ENCODE data around the gene PAXIP1. TPM values are rescaled to one million over a fixed set of nuclear protein-coding genes. Genes with fewer than 3 reads are reported as not detected.

PAXIP1 gene
- total and polyA plus RNA-seq, 2 donors (not counting 3 experiments of a cell fraction or from before 2014, with no cell fraction given): 10.0 to 15.8 TPM

DNA sequence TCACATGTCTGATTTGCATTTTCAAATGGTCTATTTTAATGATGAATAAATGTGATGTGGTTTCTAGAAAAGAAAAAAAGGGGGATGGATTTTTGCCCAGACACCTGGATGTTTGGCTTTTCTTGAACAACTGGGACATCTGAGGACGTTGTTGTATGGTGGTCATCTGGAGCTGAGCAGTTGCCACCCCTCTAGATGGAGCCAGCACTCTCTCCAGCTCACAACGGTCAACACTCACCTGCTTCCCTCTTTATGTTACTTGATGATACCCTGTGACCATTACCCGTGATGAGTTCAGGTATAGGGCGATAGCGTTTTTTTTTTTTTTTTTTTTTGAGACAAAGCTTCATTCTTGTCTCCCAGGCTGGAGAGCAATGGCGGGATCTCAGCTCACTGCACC is 30.1 kb upstream of the PAXIP1 start:
- no peaks in the 10 kb centered on the region for H3K9me3 ChIP-seq (replicated peaks; ENCODE audit: control insufficient read depth, insufficient read depth, low read length)
- ChIA-PET CTCF (interaction anchor here (0.6 to 1.1 kb wide), 2 partner anchors 312 to 483 kb away, joined by 4 to 5 read pairs; no protein-coding TSS in a partner anchor), POLR2A (interaction anchor here (0.7 kb wide), 1 partner anchor 1506 kb away, joined by 6 read pairs; no protein-coding TSS in a partner anchor)
- no peak overlapping the region for H3K27ac ChIP-seq (ENCODE audit: insufficient read depth, low read depth, low read length)
- H3K4me2 ChIP-seq (ENCODE audit: insufficient read depth, low read length): no peak overlapping the region
- H2AFZ ChIP-seq (ENCODE audit: low read depth, low read length): no peak overlapping the region
- H3K79me2 ChIP-seq (ENCODE audit: control insufficient read depth, insufficient read depth, low read length): no peaks in the 10 kb centered on the region
- FAIRE-seq: no peak
- TF ChIP-seq, protein P1, sequence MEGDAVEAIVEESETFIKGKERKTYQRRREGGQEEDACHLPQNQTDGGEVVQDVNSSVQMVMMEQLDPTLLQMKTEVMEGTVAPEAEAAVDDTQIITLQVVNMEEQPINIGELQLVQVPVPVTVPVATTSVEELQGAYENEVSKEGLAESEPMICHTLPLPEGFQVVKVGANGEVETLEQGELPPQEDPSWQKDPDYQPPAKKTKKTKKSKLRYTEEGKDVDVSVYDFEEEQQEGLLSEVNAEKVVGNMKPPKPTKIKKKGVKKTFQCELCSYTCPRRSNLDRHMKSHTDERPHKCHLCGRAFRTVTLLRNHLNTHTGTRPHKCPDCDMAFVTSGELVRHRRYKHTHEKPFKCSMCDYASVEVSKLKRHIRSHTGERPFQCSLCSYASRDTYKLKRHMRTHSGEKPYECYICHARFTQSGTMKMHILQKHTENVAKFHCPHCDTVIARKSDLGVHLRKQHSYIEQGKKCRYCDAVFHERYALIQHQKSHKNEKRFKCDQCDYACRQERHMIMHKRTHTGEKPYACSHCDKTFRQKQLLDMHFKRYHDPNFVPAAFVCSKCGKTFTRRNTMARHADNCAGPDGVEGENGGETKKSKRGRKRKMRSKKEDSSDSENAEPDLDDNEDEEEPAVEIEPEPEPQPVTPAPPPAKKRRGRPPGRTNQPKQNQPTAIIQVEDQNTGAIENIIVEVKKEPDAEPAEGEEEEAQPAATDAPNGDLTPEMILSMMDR (IDR thresholded peaks at IDR 0.05; ENCODE audit: extremely low read depth in 1 of 2, insufficient read depth in 1 of 2, low read depth in 1 of 2, low read length in 2 of 2): no peak
- TF ChIP-seq JUN (IDR thresholded peaks at IDR 0.05; ENCODE audit: borderline replicate concordance, insufficient read depth, insufficient read length, low read depth): no peak
- no peaks in the 10 kb centered on the region for H3K27me3 ChIP-seq (ENCODE audit: control insufficient read depth in 2 of 2, insufficient read depth in 2 of 2, low read length in 2 of 2)
- H3K36me3 ChIP-seq (ENCODE audit: control insufficient read depth in 2 of 2, extremely low read depth in 1 of 2, insufficient read depth in 2 of 2, low read length in 2 of 2): no peaks in the 10 kb centered on the region
- H3K4me1 ChIP-seq (ENCODE audit: control insufficient read depth, extremely low read depth, insufficient read depth, low read length): no peaks in the 10 kb centered on the region
- no peak overlapping the region for H3K9ac ChIP-seq (replicated peaks; ENCODE audit: extremely low read depth, insufficient read depth, low read length)
- no peak for DNase-seq (ENCODE audit: low read depth, low spot score)
- no peaks in the 10 kb centered on the region for H3K9me1 ChIP-seq (replicated peaks; ENCODE audit: control insufficient read depth, extremely low read depth, insufficient read depth, low read length)
- dilution Hi-C loops (cut with MboI; ENCODE audit: extremely low pct_ligation_motif_present, low sequenced_read_pairs): no loop called here
- intact Hi-C loops (cut with micrococcal nuclease): no loop called here
- H3K4me3 ChIP-seq (replicated peaks in 1 of 3; ENCODE audit: insufficient read depth in 1 of 3, low read depth in 1 of 3, low read length in 3 of 3): no peak overlapping the region
- H4K20me1 ChIP-seq (replicated peaks; ENCODE audit: control insufficient read depth, extremely low read depth, insufficient read depth, low read length): no peaks in the 10 kb centered on the region
- BruUV-seq (replicated peaks): no TSS peak

DNA sequence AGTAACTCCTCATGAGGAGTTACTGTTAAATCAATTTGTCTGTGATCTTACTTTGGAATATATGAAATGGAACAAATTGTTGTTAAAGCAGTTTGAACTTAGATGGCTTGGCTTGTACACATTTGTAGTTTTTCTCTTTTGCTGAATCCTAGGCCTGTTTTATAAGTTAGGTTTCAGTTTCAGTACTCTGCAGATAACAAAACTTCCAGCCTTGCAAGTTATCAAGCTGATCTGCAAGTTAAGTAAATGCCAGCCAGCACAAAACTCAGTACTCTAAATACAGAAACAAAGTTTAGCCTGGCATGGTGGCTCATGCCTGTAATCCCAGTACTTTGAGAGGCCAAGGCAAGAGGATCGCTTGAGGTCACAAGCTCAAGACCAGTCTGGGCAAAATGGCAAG is 25.0 kb upstream of the PAXIP1 start:
- FAIRE-seq (no peak), DNase-seq (ENCODE audit: low read depth, low spot score) (no peak)
- CTCF ChIA-PET: interaction anchor here (1.8 kb wide), 1 partner anchor 17 kb away, joined by 5 read pairs; no protein-coding TSS in a partner anchor

More for the DNA sequence above, 25.0 kb upstream of the PAXIP1 start:
- H3K9ac ChIP-seq (replicated peaks; ENCODE audit: extremely low read depth, insufficient read depth, low read length): no peak overlapping the region
- H3K9me3 ChIP-seq (replicated peaks; ENCODE audit: control insufficient read depth, insufficient read depth, low read length): no peaks in the 10 kb centered on the region
- H3K27me3 ChIP-seq (ENCODE audit: control insufficient read depth in 2 of 2, insufficient read depth in 2 of 2, low read length in 2 of 2): no peaks in the 10 kb centered on the region
- no peaks in the 10 kb centered on the region for H3K4me1 ChIP-seq (ENCODE audit: control insufficient read depth, extremely low read depth, insufficient read depth, low read length)
- dilution Hi-C loops (cut with MboI; ENCODE audit: extremely low pct_ligation_motif_present, low sequenced_read_pairs): no loop called here
- no peak overlapping the region for H3K4me3 ChIP-seq (replicated peaks in 1 of 3; ENCODE audit: insufficient read depth in 1 of 3, low read depth in 1 of 3, low read length in 3 of 3)
- no peak overlapping the region for H3K4me2 ChIP-seq (ENCODE audit: insufficient read depth, low read length)
- no peaks in the 10 kb centered on the region for H3K9me1 ChIP-seq (replicated peaks; ENCODE audit: control insufficient read depth, extremely low read depth, insufficient read depth, low read length)
- no peaks in the 10 kb centered on the region for H4K20me1 ChIP-seq (replicated peaks; ENCODE audit: control insufficient read depth, extremely low read depth, insufficient read depth, low read length)
- no peak overlapping the region for H2AFZ ChIP-seq (ENCODE audit: low read depth, low read length)
- POLR2A ChIA-PET: no interaction called here
- TF ChIP-seq FOS (IDR thresholded peaks at IDR 0.05; ENCODE audit: borderline replicate concordance, insufficient read depth, low read length) (no peak), POLR2A (IDR thresholded peaks at IDR 0.05; ENCODE audit: low read depth, low read length) (no peak), JUN (IDR thresholded peaks at IDR 0.05; ENCODE audit: borderline replicate concordance, insufficient read depth, insufficient read length, low read depth) (no peak), GATA2 (IDR thresholded peaks at IDR 0.05; ENCODE audit: insufficient read depth, insufficient read length, low read depth, low read length) (no peak), EZH2 (IDR thresholded peaks at IDR 0.05; ENCODE audit: borderline replicate concordance, low read depth, low read length, severe bottlenecking) (no peak)
- TF ChIP-seq, protein P1 (IDR thresholded peaks at IDR 0.05; ENCODE audit: extremely low read depth in 1 of 2, insufficient read depth in 1 of 2, low read depth in 1 of 2, low read length in 2 of 2): no peak
- no peaks in the 10 kb centered on the region for H3K36me3 ChIP-seq (ENCODE audit: control insufficient read depth in 2 of 2, extremely low read depth in 1 of 2, insufficient read depth in 2 of 2, low read length in 2 of 2)
- H3K27ac ChIP-seq (ENCODE audit: insufficient read depth, low read depth, low read length): no peak overlapping the region
- BruUV-seq (replicated peaks): no TSS peak
- no peaks in the 10 kb centered on the region for H3K79me2 ChIP-seq (ENCODE audit: control insufficient read depth, insufficient read depth, low read length)
- intact Hi-C loops (cut with micrococcal nuclease): no loop called here
